GM18511 (cell line): Measurements from ENCODE around the gene ZNF581.

Source experiments
- ATAC-seq: cut with Tn5 transposase; IDR thresholded peaks from one replicate; pipeline ENCODE4 v1.9.1; 2021; ENCODE audit warnings: mild to moderate bottlenecking, moderate library complexity; ENCODE audit not compliant: unreplicated experiment

ZNF581 gene

DNA sequence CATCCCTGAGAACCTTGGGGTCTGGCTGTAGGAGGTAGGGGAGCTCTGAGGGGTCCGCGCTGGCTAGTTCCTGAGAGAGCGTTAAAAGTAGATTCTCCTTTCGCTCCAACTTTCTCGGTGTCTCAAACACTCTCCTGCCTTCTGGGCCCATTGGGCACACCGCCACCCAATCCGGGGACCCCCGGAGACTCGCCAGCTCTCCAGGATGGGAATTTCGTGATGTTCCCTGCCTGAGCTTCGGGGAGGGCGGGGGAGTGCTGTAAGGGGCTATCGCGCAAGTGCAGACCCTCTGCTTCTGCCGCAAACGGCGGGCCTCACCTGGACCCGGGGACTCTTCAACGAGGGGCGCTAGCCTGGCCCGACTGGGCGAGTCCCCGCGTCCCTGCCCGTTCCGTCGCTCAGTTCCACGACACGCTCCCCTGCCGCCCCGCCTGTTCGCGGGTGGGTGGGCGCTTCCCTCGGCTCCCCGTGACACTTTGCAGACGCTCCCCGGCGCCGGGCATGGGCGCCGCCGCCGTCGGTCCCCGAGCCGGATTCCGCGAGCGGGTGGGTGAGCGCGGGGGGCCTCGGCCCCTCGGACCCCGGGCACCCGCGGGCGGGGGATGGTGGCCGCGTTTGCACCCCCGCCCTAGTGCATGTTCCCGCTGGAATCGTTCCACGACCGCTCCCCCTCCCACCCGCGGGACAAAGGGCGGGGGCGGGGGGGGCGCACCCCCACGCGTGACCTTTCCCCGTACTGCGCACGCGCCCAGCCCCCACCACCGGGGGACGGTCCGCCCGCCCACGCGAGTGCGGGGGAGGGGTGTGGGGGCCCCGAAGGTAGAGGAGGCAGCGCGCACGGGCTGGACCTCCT is 4.5 kb downstream of the ZNF581 start, which contains the start of gene CCDC106:
CCDC106 (plus strand) TSS at position 481 of the 853 bp plus-strand sequence. CDS start 835 bp downstream, outside the sequence.
- no peak for ATAC-seq

DNA sequence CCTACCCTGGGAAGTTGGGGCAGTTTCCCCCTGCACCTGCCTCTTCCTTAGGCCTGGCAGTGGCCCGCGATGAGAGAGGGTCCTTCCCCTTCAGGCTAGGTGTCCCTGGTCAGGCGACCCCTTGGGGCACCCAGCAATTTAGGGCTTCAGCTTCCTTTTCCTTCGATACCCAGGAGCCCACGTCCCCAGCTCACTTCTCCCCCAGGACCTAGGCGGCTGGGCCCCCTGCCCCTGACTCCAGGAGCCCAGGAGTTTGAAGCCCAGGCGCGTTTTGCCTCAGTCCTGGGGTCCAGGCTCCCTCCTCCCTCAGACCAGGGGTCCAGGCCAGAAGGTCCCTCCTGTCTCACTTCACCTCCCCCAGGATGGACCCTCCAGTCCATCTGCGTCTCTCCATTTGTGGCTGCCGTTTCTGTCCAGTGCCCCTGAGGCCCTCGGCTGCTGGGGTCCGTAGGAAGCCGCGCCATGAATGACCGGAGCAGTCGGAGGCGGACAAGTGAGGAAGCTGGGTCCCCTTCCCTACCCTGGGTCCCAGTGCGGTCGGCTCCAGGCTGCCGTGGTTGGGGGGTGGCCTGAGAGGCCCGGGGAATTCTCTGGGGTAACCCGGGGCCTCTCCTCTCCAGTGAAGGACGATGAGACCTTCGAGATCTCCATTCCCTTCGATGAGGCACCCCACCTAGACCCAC is 5.3 kb downstream of the ZNF581 start:
- ATAC-seq: no peak

DNA sequence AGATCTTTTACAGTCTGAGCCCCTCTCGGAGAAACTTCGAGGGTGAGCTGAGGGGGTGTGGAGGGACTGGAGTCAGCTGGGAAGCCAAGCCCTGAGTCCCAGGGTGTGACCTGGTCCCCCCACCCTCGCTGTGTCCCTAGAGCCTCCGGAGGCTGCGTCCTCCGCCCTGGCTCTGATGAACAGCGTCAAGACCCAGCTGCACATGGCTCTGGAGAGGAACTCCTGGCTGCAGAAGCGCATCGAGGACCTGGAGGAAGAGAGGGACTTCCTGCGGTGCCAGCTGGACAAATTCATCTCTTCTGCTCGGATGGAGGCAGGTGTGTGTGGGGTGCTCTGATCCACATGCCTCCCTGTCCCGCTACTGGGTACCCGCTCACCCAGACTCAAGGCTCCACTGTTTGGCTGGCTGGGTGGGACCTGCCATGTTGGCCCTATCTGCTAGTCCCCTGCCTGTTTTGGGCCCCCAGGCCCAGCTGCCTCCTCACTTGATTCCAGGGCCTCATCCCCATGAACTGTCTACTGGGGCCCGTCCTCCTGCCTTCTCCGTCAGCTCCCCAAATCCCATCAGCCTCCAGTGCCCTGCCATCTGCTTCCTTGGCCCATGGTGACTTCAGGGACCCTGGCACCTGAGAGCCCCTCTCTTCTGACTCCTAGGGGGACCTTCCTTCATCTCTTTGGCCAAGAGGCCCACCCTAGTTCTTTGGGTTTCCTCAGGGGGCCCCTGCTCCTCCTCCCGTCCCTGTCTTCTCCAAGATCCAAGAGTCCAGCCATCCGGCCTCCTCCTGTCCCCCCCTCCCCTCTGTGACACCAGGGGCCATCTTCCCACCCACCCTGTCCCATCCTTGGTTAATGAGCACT is 6.0 kb downstream of the ZNF581 start:
- ATAC-seq: no peak

DNA sequence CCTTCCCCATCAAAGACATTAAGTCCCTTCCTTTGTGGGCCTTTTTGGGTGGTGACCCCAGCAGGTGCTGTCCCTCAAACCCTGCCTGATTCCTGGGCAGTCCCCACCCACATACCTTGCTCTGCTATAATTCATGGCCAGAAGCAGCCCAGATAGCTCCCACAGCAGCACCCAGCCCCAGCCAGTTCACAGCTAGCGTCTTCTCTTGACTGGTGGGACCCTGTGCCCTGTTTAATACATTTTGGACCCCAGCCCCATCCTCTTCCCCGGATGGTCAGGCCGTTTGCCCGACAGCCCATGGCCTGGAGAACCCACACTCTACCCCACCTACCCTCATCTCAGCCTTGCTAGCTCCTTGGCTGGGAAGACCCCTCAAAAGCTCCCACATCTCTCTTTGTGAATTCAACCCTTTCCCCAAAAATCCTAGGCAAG is 6.7 kb downstream of the ZNF581 start:
- no peak for ATAC-seq

DNA sequence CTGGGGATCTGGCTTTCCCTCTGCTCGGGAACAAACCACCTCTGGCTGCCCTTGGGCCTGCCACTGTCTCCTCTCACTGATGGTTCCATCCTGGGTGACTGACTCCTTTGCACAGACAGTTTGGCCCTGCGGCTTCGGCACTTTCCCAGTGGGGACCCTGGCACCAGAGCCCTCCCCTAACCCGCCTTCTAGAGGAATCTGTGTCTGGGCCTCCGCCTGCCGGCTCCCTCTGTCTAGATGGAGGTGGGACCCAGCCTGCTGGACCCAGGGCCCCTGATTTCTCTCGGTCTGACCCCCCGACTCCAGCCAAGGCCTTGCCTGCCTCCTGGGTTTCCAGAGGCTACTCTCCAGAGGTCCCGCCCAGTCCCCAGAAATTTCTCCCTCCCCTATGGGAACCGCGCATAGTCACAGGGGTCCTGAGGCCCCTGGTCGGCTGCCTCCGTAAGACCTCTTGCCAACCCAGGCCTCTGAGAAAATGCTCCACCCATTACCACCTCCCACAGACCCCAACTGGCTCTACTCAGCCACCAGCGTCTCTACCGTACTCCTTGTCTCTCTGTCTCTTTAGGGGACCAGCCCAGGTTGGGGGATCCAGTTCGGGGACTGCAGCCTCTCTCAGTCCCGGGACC is 7.3 kb downstream of the ZNF581 start:
- no peak for ATAC-seq

DNA sequence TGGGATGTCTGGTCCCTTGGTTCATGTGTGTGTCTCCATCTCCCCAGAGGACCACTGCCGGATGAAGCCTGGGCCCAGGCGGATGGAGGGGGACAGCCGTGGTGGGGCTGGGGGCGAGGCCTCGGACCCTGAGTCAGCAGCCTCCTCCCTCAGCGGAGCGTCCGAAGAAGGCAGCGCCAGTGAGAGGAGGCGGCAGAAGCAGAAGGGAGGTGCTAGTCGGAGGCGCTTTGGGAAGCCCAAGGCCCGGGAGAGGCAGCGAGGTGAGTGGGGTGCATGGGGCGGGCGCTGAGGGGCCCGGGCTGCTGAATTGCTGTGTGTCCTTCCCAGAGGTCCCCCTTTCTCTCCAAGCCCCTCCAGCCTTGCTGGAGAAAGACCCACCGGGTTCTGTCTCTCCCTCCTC is 7.8 kb downstream of the ZNF581 start:
- no peak for ATAC-seq

DNA sequence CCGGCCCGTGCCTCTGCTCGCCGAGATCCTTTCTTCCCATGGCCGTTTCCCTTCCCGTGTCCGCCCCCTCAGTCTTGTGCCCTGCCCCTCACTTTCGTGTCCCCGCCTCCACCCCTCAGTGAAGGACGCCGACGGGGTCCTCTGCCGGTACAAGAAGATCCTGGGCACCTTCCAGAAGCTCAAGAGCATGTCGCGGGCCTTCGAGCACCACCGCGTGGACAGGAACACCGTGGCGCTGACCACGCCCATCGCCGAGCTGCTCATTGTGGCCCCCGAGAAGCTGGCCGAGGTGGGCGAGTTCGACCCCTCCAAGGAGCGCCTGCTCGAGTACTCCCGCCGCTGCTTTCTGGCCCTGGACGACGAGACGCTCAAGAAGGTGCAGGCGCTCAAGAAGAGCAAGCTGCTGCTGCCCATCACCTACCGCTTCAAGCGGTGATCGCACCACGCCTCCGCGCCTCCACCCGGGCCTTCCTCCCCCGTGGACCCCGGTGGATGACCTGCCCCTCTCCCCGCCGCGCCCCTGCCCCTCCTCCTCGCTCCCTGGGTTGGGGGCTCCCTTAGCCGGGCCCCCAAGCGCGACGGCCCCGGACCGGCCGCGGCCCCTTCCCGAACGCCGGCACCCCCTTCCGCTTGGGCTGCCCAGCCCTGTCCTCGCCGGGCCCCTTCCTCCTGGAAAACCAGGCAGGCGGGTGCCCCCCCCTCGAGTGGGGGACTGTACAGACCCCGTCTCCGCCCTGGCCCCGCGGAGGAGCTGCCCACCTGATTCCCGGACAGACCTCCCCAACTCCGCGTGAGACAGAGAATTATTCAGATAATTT is 9.1 kb downstream of the ZNF581 start:
- ATAC-seq: no peak

DNA sequence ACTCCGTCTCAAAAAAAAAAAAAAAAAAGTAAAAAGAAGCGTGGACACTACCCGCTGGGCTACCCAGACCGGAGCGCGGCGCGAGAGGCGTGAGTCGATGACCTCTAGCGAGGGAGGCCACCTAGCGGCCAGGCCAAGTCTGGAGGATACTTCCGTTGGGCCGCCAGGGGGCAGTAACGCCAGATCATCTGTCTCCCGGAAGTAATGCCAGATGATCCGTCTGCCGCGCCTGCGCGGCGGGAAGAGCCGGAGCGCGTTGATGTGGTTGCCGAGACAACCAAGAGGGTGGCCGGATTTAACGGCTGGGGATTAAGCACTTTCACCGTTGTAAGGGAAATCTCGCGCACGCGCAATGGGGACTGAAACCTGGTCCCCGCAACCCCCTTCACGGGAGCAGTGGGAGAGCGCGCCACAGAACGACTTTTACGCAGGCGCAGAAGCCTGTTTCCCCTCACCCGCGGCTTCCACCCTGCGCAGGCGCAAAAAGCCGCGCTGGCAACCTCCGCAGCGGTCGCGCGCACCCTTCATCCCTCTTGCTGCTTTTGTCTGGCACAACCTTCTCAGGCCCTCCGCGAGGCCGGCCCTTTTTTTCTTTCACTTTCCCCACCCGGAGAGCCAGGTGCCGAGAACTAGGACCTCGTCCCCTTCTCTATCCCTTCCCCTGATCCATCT is 10.3 kb downstream of the ZNF581 start:
- ATAC-seq: peak; percentile 51

DNA sequence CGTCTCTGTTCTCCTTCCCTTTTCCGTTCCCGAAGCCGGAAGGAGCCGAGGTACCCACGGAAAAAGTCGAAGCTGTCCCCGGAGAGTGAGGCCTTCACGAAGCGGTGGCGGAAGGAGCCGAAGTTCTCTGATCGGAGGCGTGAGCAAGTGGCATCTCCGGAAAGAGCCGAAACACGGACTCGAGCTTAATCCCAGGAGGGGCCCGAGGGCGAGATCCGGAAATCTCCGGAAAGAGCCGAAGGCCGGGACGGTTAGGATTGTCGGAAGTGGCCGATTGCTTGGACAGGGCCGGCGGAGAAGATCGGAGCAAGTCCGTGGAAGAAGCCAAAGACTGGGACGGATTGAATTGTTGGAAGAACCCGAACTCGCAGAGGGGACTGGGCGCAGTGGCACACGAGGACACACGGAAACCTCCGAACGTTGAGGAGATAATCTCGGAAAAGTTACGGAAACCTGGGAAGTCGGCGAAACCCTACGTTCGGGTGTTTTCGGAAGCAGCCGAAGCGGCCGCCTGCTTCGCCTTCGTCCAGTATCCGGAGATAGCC is 10.9 kb downstream of the ZNF581 start:
- peak; percentile 66 for ATAC-seq

DNA sequence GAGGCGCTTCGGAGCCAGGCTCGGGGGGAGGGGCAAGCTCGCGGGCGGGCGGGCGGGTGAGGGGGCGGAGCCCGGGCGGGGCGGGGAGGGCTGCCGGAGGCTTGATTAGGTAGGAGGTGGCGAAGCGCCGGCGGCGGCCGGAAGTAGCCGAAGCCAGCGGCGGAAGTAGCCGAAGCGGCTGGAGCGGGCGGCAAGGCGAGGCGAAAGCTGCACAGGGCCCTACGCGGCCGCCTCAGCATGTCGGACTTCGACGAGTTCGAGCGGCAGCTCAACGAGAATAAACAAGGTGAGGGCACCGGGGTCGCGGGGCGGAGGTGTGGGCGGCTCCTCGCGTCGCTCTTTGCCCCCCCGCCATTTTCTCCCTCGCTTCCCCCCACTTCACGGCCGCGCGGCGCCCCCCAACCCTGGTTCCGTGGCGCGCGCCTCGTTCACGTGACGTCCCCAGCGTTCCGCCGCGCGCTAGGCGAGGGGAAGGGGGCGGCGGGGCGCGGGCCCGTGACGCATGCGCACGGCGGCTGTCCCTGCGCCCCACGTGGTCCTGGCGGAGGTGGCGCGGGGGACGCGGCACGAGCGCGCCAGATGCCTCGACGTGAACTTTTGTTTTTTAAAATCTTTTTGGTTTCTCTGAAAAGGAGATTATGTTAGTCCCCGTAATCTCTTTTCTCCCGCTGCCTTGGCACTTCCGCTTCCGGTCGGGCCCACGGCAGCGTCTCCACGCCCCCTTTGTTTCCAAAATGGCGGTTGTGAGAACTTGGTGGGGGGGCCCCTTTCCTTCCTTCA is 11.6 kb downstream of the ZNF581 start, which contains the start of gene U2AF2:
U2AF2 (plus strand) TSS at position 168 of the 780 bp plus-strand sequence; CDS start at position 238, 70 bp downstream.
- ATAC-seq: peak; percentile 46

DNA sequence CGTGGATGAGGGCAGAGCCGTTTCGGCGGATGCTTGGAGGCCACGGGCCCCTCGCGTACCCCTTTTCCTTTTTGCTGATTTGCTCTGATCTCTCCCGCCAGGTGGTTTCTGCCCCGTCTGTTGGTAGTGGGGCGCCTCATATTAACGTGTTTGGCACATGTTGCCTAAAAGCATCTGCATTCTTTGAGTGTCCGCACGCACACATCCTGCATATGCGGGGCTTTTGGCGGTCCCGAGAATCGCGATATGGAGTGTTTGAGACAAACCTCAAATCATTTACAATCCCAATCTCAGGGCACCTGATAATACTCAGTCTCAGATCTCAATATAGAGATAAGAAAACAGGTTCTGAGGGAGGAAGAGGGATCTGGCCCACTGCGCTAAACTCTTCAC is 12.2 kb downstream of the ZNF581 start:
- ATAC-seq: no peak

DNA sequence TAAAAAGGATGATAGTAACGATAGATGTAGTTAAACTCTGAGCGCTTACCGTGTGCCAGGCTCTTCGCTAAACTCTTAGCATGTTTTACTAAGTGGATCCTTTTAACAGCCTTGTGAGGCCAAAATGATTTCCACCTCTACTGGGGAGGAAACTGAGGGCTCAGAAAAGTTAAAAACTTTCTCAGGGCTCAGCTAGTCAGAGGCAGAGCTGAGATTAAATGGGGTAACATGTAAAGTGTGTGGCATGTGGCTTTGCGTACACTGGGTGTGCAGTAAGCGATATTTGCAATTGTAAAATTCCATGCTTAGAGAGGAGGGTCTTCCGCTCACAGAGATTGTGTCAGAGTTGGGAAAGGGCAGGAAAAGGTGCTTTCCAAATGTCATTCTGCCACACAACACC is 13.1 kb downstream of the ZNF581 start:
- no peak for ATAC-seq

DNA sequence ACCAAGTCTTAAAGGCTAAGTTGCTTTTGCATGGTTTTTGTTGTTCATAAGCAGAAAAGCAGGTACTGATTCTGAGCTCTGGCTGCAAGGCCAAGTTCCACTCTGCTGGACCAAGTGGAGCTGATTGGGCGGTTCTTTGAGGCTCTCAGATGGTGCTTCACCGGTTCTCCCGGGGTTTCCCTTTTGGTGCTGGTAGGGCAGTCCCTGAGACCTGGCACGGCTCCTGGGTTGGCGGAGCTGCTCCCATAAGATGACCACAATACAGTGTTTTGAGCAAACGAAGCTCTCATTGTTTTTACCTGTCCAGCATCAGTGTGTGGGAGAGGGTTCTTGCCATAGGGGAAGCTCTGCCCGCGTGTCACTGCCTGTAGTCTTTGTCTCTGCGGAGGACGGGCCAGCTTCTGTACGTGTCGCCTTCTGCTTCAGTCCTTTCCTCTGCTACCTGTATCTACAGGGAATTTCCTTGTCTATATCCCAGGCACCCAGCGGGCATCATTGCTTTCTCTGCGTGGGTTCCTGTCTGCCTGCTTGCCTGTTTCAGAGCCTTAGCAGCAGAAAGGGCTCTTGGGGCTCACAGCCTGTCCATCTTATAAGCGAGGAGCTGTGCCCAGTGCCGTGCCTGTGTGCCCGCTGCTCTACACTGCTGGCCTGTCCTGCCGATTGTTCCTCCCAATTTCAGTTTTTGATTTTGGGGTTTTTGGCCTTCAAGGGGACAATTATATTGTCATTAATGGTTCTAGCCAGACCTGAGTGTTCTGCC is 13.7 kb downstream of the ZNF581 start:
- ATAC-seq: no peak

DNA sequence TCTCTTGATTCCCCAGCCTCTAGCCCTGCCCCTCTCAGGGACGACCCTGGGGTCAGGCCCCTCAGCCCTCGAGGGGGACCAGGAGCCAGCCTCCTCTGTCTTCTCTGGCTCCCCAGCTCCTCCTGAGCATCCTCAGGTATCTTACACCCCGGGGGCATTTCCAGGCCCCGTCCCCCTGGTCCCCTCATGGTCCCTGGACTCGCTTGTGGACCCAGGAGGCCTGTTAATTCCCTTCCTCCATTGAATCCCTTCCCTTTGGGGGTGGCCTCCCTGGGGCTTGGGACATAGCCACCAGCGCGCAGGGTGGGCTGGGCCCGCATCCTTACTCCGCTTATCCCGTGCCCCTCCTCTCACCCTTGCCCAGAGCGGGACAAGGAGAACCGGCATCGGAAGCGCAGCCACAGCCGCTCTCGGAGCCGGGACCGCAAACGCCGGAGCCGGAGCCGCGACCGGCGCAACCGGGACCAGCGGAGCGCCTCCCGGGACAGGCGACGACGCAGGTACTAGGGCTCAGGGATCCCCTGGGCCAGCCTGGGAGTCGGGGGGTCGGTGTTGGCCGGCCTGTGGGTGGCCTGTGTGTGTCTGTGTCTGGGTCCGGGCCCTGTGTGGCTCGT is 15.5 kb downstream of the ZNF581 start:
- ATAC-seq: no peak

DNA sequence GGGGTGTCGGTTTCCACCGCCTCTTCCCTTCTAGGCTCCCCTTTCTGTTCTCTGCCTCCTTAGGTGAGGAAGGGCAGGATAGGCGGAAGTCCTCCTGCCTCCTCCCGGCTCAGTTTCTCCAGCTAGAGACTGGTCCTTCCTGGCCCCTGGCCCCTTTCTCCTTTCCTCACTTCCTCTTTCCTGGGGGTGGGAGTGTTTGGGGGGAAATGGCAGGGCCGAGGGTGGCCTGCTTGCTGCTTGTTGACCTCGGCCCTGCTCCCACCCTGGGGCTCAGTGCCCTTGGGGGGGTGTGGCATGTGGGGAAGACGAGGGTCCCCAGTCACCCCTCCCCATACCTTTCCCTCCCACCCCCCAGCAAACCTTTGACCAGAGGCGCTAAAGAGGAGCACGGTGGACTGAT is 16.4 kb downstream of the ZNF581 start:
- ATAC-seq: no peak

DNA sequence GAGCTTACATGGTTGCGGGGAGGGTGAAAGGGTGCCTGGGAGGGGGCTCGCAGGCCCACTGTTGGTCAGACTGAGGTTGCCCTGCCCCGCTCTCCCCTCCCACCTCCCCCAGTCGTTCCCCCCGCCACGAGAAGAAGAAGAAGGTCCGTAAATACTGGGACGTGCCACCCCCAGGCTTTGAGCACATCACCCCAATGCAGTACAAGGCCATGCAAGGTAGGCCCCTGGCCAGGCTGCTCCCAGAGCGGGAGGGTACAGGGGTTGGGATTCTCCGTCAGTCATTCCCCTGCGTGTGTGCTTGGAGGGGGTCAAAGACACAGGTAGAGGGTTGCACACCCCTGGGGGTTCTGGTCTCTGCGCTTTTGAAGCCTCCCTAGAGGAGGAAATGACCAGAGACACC is 17.0 kb downstream of the ZNF581 start:
- no peak for ATAC-seq

DNA sequence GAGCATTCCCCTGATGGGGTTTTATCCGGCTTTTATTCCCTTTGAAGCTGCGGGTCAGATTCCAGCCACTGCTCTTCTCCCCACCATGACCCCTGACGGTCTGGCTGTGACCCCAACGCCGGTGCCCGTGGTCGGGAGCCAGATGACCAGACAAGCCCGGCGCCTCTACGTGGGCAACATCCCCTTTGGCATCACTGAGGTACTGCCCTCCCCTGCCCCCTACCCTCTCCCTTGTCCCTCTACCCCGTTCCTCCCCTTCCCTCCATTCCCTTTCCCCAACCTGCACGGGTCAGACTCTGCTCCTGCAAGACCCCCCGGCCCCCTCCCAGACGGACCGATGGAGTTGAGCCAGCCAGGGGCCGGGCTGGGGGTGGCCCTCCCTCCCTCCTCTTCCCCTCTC is 17.5 kb downstream of the ZNF581 start:
- ATAC-seq: no peak
